Ecto neural progenitor cell (in vitro differentiated cells): ENCODE measurements around the gene GSG1L.

Experiments used
- DNase-seq: peaks from one replicate; pipeline ENCODE4 v3.0.0-alpha.2; 2018; ENCODE audit warnings: low spot score

The GSG1L gene

GRCh38 chr16:27818246-27818645, 245.3 kb downstream of the GSG1L start:
- no peak for DNase-seq

DNA sequence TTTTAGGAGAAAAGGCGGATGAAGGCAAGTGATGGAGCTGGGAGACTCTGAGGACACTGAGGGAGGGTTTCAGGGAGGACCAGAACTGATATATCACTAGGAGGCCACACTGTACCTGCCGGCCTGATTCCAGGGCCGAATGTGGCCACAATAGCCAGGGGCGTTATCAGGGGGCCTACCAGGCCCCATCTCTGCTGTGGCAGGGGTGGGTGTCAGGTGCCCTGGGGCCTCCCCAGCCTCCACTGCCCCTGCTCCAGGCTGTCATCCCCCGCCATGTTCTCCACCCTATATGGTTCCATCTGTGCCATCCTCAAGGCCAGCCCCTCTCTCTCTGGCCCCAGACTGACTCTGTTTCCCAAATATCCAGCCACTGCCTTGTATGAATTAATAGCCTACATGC, 246.5 kb downstream of the GSG1L start:
- DNase-seq = no peak

DNA sequence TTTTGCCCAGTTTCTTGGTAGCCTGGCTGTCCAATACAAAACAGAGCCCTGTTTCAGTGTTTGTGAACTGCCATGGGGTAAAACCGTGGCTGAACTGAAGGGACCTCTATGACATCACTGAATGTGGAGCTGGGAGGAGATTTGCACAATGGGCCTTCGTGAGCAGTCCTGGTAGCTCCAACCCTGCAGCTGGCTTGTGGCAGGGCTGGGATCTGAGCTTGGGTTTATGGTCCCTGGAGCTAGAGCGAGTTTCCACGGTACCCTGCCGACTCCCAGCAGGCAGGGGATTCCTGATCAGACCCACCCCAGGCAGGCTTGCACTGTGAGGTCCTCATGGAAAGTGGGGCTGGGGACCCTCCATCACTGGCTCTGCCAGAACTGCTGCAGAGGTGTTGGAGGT, 247.0 kb downstream of the GSG1L start:
- DNase-seq = no peak

- DNase-seq = peak; percentile 15
These were observed 249.9 kb downstream of the GSG1L start for GRCh38 chr16:27813591-27813990.

GRCh38 chr16:27811881-27812280, 251.6 kb downstream of the GSG1L start:
- peak; percentile 23 for DNase-seq

GRCh38 chr16:27806986-27807385, 256.5 kb downstream of the GSG1L start:
- DNase-seq = no peak

DNA sequence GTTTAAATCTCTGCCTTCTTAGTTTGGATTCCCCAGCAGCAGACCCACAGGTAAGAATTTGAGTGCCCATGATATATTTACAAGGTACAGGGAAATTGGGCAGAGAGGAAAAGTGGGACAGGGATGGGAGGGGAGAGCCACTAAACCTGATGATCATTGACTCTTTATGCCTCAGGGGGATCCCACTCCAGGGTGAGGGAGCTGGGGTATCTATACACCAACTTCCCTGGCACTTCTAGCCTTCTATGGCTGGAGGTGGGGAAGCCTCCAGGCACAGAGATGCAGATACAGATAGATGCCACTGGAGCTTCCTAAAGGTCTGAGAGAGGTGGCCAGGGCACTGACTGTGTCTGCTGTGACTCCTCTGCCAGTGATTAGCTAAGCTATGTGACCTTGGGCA, 257.1 kb downstream of the GSG1L start:
- no peak for DNase-seq

DNA sequence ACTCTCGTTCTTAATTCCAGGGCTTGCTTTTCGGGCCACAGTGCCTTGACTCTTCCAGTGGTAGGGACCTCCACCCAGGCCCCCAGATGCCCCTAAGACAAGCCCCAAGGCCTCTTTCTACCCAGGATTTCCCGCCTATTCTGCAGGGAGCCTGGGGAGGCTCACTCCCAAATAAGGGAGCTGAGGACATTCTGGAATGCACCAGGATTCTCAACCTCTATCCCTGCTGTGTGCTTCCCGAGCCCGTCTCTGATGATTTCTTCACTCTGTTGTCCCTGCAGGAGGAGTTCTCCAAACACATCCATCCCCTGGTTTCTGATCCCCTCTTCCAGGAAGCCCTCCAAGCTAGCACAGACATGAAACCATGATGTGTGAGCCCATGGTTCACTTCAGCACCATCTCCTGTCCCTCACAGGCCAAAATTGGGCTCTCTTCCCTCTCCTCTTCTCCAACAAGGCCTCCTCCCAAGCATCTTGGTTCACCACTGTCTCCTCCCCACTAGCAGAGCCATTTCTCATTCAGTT, 257.6 kb downstream of the GSG1L start:
- no peak for DNase-seq

- no peak for DNase-seq
These were observed 259.6 kb downstream of the GSG1L start for GRCh38 chr16:27803775-27804549.

DNA sequence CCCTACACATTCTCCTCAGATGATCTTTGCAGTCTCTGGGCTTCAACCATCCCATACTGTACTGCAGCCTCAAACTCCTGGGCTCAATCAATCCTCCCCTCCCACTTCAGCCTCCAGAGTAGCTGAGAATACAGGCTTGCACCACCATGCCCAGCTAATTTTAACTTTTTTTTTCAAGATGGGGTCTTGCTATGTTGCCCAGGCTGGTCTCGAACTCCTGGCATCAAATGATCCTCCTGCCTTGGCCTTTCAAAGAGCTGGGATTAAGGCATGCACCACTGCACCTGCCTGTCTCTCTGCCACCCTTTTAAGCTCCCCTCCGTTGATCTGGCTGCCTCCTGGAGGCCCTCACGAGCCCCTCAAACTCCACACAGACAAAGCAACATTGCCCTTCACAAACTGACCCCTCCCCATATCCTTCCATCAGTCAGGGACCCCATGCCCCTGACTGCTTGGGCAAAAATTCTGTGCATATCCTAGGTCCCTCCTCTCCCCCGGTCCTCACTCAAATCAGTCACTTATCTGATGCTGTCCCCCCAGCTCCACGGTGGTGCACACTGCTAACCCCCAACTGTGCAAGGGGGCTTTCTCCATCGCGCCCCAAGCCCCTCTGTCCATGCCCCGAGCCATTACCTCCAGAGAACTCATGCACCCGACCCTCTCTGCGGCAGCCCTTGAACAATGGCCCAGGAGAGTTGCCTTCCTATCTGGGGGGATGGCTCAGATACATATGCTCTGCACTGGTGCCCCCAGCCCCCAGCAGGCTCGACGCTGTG, 260.7 kb downstream of the GSG1L start:
- no peak for DNase-seq

GRCh38 chr16:27801289-27801945, 262.1 kb downstream of the GSG1L start:
- no peak for DNase-seq

DNA sequence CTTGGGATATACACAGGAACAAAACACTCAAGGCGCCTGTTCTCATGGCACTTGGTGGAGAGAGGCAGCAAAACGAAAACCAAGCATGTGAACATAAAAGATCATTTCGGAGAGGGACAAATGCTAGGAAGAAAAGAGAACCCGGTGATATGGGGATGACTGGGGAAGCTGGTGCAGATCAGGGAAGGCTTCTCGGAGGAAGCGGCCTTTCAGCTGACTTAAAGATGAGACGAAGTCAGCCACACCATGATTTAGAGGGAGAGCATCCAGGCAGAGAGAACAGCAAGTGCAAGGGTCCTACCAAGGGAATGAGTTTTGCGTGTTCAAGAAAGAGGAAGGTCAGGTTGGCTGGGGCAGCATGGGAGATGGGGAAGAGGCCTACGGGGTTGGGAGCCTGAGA, 262.7 kb downstream of the GSG1L start:
- DNase-seq = no peak

DNA sequence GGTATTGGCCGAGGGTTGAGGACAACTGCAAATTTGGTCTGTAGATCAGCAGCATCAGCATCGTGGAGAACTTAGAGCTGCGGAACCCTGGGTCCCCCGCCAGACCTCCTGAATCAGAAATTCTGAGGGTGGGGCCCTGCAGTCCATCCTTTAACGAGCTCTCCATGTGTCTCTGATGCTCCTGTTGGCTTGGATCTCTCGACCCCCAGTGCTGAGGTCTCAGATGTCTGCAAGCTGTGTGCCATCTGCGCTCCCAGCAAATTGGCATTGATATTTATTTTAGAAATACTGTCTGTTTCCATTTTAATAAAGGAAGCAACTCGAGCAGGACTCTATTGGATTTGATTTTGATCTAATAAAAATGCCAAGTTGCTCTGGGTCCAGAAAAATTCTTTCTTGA, 263.6 kb downstream of the GSG1L start:
- DNase-seq = no peak

- DNase-seq = no peak
These were observed 265.3 kb downstream of the GSG1L start for GRCh38 chr16:27798241-27798640.

DNA sequence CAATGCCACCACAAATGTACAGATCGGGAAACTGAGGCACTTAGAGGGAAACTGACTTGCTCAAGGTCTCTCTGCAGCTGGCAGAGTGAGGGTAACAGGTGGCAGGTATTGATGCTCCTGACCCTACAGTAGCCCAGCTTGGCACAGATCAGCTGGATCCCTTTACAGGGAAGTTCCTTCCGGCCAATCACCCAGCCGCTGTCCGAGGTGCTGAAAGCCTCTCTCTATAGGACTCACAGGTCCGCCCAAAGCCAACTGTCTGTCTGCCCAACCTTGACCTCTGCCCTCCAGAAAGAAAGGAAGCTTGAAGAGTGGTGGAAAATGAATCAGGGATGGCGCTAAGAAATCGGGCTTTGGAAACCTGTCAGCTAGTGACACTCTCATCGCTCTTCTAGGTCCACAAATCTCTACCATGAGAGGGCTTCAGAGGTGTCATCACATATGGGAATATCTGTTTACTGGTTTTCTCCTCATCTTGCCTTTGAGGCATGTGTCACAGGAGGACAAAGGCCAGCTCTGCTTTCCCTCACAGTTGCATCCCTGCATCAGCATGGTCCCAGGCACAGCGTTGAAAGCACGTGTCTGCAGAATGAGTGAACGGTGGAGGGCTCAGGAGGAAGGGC, 267.4 kb downstream of the GSG1L start:
- DNase-seq = peak; percentile 76

- DNase-seq = no peak
These were observed 270.3 kb downstream of the GSG1L start for GRCh38 chr16:27793249-27793622.

- no peak for DNase-seq
These were observed 270.8 kb downstream of the GSG1L start for GRCh38 chr16:27792486-27793248.

DNA sequence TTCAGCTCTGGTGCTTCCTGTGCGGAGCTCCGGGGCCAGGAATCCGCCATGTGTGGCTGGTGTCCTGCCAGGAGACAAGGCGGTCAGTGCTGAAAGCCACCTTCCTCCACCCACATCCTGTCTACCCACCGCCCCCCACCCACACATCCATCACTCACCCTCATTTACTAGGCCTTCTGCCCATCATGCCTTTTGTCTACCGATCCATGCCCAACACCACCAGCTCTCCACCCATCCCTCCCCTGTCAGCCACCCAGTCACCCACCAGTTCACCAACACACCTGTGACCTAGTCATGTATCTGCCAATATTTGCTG, 272.2 kb downstream of the GSG1L start:
- no peak for DNase-seq

DNA sequence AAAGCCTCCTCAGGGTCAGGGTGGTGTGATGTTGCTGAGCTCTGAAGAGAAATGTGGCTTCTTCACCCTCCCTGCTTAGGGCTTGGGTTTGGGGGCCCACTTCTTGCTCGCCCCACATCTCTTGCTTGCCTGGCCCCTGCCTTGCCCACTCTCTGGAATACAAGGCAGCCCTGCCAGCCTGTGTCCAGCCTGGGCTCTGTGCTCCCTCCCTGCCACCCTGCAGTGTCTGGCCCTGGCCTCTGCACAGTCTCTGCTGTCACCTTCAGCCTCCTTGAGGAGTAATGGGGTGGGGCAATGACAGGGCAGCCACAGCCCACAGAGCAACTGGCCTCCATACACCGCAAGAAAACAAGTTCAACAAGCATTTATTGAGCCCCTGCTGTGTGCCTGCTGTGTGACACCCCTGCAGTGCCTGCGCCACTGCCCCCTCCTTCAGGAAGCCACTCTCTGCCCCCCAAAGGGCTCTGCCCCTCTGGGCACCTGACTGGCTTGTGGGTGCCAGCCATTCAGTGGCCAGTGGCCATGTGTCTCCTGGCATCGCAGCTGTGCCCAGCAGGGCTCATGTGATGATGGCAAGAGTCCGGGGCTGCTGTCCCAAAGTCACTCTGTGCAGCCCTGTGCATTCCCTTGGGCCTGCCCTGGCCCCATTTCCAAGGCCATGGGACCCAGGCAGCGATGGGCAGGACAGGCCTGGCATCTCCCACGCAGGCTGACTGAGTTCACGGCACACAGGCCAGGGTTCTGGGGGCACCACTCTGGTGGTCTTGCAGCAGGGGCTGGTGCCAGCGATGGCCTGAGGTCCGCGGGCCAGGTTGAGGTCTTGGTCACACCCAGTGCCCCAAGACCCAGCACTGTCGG, 272.7 kb downstream of the GSG1L start:
- no peak for DNase-seq

GRCh38 chr16:27789595-27790241, 273.8 kb downstream of the GSG1L start:
- no peak for DNase-seq
